GM23338 (cell line): Measurements from ENCODE around the gene DRD4.
A peak's percentile ranks its signal among the peaks of the same experiment; 100 is the strongest.

Experiments used
- CREB1 ChIP-seq: fragments of 250-450 bp; sonication (Bioruptor Pico); IDR thresholded peaks from 2 replicates; pipeline ENCODE4 v1.5.0; 2020; ENCODE audit warnings: low read depth, mild to moderate bottlenecking, moderate library complexity
- CTCF ChIP-seq, 2 experiments: fragments of 200-600 bp in 1 of 2; sonication (generic) in 1 of 2; conservative IDR thresholded peaks; 2 replicates each; pipeline versions ENCODE4 v1.5.1 to v1.6.1; 2016 to 2017; ENCODE audit warnings: antibody characterized with exemption in 2 of 2, low read depth in 2 of 2, mild to moderate bottlenecking in 2 of 2, moderate library complexity in 1 of 2
- ZNF331 ChIP-seq: fragments of 250-450 bp; sonication (Bioruptor Pico); IDR thresholded peaks from 2 replicates; pipeline ENCODE4 v1.5.0; 2020; ENCODE audit warnings: low read depth, mild to moderate bottlenecking, moderate library complexity

- TF ChIP-seq CTCF (conservative IDR thresholded peaks at IDR 0.05; ENCODE audit: low read depth in 2 of 2) (no peak), ZNF331 (CRISPR knock-in tag) (no peak), CREB1 (CRISPR knock-in tag) (peak; percentile 34; the same call in 1 of the 2 replicates)
Measured at GRCh38 chr11:637593-638521, 788 bp downstream of the DRD4 start.
